Mammary epithelial cell (primary cell): ENCODE measurements around the gene OR1N2.

Experiments used
- EZH2 ChIP-seq: IDR thresholded peaks from 2 replicates; pipeline ENCODE4 v1.6.1; 2012; ENCODE audit warnings: low read length, inconsistent platforms, borderline replicate concordance
- TF ChIP-seq, protein P1 (sequence below), 2 donors: IDR thresholded peaks in 1 of 2; conservative IDR thresholded peaks in 1 of 2; 2 replicates each; pipeline ENCODE4 v1.5.1; 2011 to 2012; ENCODE audit warnings: inconsistent platforms in 2 of 2, low read length in 2 of 2, mild to moderate bottlenecking in 2 of 2, control low read depth in 1 of 2, low read depth in 1 of 2; ENCODE audit not compliant: insufficient read depth in 1 of 2; ENCODE audit errors: extremely low read depth in 1 of 2

GRCh38 chr9:122572456-122572855 lies 19.5 kb downstream of the OR1N2 start:
- TF ChIP-seq, protein P1, sequence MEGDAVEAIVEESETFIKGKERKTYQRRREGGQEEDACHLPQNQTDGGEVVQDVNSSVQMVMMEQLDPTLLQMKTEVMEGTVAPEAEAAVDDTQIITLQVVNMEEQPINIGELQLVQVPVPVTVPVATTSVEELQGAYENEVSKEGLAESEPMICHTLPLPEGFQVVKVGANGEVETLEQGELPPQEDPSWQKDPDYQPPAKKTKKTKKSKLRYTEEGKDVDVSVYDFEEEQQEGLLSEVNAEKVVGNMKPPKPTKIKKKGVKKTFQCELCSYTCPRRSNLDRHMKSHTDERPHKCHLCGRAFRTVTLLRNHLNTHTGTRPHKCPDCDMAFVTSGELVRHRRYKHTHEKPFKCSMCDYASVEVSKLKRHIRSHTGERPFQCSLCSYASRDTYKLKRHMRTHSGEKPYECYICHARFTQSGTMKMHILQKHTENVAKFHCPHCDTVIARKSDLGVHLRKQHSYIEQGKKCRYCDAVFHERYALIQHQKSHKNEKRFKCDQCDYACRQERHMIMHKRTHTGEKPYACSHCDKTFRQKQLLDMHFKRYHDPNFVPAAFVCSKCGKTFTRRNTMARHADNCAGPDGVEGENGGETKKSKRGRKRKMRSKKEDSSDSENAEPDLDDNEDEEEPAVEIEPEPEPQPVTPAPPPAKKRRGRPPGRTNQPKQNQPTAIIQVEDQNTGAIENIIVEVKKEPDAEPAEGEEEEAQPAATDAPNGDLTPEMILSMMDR (conservative IDR thresholded peaks at IDR 0.05 in 1 of 2, IDR thresholded peaks at IDR 0.05 in 1 of 2; ENCODE audit: extremely low read depth in 1 of 2, insufficient read depth in 1 of 2, low read depth in 1 of 2, low read length in 2 of 2): no peak
- TF ChIP-seq EZH2: no peak
